ENCODE results near the gene MRC1.
"Not testable (repeated sequence)": the region's sequence is repeated elsewhere in the genome, so short reads cannot be mapped to it uniquely, and the experiment has no call there.

Gene MRC1

DNA sequence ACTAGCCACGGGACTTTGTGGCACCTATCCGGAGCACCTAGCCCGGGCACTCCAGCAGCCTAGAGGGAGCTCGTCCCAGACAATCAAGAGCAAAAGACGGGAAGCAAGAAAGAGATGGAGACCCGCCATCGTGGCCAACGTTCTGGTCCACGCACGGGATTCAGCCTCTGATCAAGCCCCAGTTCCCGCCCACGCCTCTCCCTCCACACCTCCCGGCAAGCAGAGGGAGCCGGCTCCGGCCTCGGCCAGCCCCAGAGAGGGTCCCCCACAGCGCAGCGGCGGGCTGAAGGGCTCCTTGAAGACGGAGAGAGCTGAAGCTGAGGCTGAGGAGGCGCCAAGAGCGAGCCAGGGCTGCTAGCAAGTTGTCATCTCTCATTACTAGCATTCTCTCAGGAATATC lies 141.6 kb downstream of the MRC1 start:
- H3K4me1 ChIP-seq (ENCODE audit: control insufficient read depth in 1 of 2, insufficient read depth in 2 of 2, low read length in 2 of 2): no peaks in the 10 kb centered on the region
- no peaks in the 10 kb centered on the region for H3K36me3 ChIP-seq (ENCODE audit: control insufficient read depth in 1 of 2, insufficient read depth in 2 of 2, low read length in 2 of 2)
- no peak overlapping the region for H3K4me3 ChIP-seq (ENCODE audit: low read depth in 1 of 2, low read length in 2 of 2)
- no peak overlapping the region for H3K27ac ChIP-seq (ENCODE audit: low read length)
- no peaks in the 10 kb centered on the region for H3K27me3 ChIP-seq (ENCODE audit: low read depth, low read length)
- H3K9me3 ChIP-seq (ENCODE audit: control insufficient read depth in 1 of 2, low read length in 2 of 2): no peaks in the 10 kb centered on the region

DNA sequence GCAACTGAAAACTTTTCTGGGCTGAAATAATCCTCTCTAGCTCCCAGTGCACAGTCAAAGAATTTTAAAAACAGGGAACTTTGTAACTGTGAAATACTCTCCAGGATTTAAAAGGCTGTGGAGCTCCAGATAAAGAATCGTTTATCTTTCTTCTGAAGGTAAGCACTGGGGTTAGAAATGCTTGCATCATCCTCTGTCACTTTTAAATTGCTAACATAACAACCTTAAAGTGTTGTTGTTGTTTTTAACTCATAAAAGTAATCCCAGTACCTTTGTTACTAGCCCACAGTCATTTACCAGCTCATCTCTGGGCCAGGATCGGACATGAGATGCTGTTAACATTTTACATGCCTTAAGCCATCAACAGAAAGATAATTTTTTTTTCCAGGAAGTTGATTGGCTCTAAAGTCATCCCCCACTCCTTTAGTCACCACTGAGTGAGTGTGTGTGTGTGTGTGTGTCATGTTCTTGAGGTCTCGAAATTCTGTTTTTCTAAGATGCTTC lies 142.8 kb downstream of the MRC1 start, which contains the start of gene SLC39A12:
Gene SLC39A12 (plus strand): TSS at position 51 of the 504 bp plus-strand sequence. CDS start 1,359 bp downstream, outside the sequence.
- no peaks in the 10 kb centered on the region for H3K4me1 ChIP-seq (ENCODE audit: control insufficient read depth in 1 of 2, insufficient read depth in 2 of 2, low read length in 2 of 2)
- no peak within 1 kb of the TSS for H3K27ac ChIP-seq (ENCODE audit: low read length)
- H3K36me3 ChIP-seq (ENCODE audit: control insufficient read depth in 1 of 2, insufficient read depth in 2 of 2, low read length in 2 of 2): no peaks in the 10 kb centered on the region
- H3K9me3 ChIP-seq (ENCODE audit: control insufficient read depth in 1 of 2, low read length in 2 of 2): no peaks in the 10 kb centered on the region
- H3K27me3 ChIP-seq (ENCODE audit: low read depth, low read length): no peaks in the 10 kb centered on the region
- no peak within 1 kb of the TSS for H3K4me3 ChIP-seq (ENCODE audit: low read depth in 1 of 2, low read length in 2 of 2)

DNA sequence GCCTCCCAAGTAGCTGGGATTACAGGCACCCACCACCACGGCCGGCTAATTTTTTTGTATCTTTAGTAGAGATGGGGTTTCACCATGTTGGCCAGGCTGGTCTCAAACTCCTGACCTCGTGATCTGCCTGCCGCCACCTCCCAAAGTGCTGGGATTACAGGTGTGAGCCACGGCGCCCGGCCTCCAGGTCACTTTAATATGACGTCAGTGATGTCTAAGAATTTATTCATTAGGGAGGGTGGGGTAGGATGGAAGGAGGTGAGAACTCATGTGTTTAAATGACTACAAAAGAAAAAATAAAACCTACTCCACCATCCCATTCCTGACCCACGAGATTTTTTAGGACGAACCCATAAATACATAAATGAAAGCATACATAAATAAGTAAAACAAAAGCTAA lies 145.2 kb downstream of the MRC1 start:
- not testable (repeated sequence) for H3K4me1 ChIP-seq (ENCODE audit: control insufficient read depth in 1 of 2, insufficient read depth in 2 of 2, low read length in 2 of 2); H3K36me3 ChIP-seq (ENCODE audit: control insufficient read depth in 1 of 2, insufficient read depth in 2 of 2, low read length in 2 of 2); H3K27me3 ChIP-seq (ENCODE audit: low read depth, low read length); H3K4me3 ChIP-seq (ENCODE audit: low read depth in 1 of 2, low read length in 2 of 2); H3K27ac ChIP-seq (ENCODE audit: low read length); H3K9me3 ChIP-seq (ENCODE audit: control insufficient read depth in 1 of 2, low read length in 2 of 2)

DNA sequence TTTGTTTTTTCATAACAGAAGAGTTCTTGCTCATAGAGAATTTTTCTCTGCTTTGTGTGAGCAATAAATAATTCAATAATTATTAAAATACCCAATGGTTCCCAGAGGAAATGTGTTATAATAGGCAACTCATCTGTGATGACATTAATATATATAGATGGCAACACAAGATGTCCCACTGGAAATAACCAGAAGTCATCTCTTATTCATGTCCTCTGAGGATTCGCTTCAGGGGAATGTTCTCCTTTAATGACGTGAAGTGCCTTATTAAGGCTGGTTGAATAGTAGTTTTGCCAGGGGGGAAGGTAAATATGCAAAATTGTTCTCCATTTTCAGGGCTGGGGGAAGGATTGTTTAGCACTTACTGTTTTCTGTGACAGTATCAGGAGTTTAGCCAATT lies 145.7 kb downstream of the MRC1 start:
- Histone ChIP-seq H3K27me3 (ENCODE audit: low read depth, low read length) (no peaks in the 10 kb centered on the region), H3K27ac (ENCODE audit: low read length) (no peak overlapping the region), H3K4me3 (ENCODE audit: low read depth in 1 of 2, low read length in 2 of 2) (no peak overlapping the region)

DNA sequence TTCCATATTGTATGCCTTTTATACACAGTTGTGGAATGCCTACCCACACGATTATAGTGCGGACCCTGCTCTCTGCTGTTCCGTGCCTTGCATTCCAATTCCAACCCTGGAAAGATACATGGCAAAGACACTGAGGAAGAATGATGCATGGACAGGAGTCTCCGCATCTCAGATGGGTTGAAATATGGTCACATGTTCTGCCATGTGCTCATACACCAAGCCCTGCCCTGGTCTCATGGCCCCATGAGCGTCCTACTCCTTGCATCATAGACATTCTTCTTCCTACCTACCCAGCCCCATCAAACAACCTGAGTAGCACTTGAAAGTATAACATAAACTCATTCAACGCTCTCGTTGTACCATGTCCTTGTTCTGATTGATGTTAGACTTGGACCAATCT lies 148.9 kb downstream of the MRC1 start:
- H3K27me3 ChIP-seq (ENCODE audit: low read depth, low read length): no peaks in the 10 kb centered on the region
- no peak overlapping the region for H3K27ac ChIP-seq (ENCODE audit: low read length)
- no peak overlapping the region for H3K4me3 ChIP-seq (ENCODE audit: low read depth in 1 of 2, low read length in 2 of 2)

More for the DNA sequence above, 145.7 kb downstream of the MRC1 start:
- peaks cover 0 to 4% of the 10 kb centered on the region in 2 donors for H3K9me3 ChIP-seq (ENCODE audit: control insufficient read depth in 1 of 2, low read length in 2 of 2)
- H3K4me1 ChIP-seq (ENCODE audit: control insufficient read depth in 1 of 2, insufficient read depth in 2 of 2, low read length in 2 of 2): no peaks in the 10 kb centered on the region
- no peaks in the 10 kb centered on the region for H3K36me3 ChIP-seq (ENCODE audit: control insufficient read depth in 1 of 2, insufficient read depth in 2 of 2, low read length in 2 of 2)

DNA sequence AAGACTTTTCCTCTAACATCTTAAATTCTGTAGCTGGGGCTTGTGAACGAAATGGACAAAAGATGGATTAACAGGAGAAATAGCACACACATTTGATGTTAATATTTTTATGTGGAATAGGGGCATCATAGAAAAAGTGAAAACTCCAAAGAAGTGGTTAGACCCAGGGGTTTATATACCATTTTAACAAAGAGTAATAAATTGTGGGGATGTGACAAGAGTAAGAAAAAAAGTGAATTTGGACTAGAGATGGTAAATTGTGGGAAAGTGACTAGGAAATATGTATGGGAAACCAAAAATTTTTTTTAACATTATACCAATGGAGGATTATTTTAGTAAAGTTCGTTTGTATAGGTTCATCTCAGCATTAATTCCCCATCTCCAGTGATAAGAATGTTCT lies 150.7 kb downstream of the MRC1 start:
- no peaks in the 10 kb centered on the region for H3K27me3 ChIP-seq (ENCODE audit: low read depth, low read length)
- no peaks in the 10 kb centered on the region for H3K36me3 ChIP-seq (ENCODE audit: control insufficient read depth in 1 of 2, insufficient read depth in 2 of 2, low read length in 2 of 2)
- no peak overlapping the region for H3K27ac ChIP-seq (ENCODE audit: low read length)
- no peaks in the 10 kb centered on the region for H3K4me1 ChIP-seq (ENCODE audit: control insufficient read depth in 1 of 2, insufficient read depth in 2 of 2, low read length in 2 of 2)
- H3K4me3 ChIP-seq (ENCODE audit: low read depth in 1 of 2, low read length in 2 of 2): no peak overlapping the region
- H3K9me3 ChIP-seq (ENCODE audit: control insufficient read depth in 1 of 2, low read length in 2 of 2): peaks cover 0 to 10% of the 10 kb centered on the region in 2 donors

More for the DNA sequence above, 148.9 kb downstream of the MRC1 start:
- Histone ChIP-seq H3K36me3 (ENCODE audit: control insufficient read depth in 1 of 2, insufficient read depth in 2 of 2, low read length in 2 of 2) (no peaks in the 10 kb centered on the region), H3K4me1 (ENCODE audit: control insufficient read depth in 1 of 2, insufficient read depth in 2 of 2, low read length in 2 of 2) (no peaks in the 10 kb centered on the region), H3K9me3 (ENCODE audit: control insufficient read depth in 1 of 2, low read length in 2 of 2) (peaks cover 0 to 10% of the 10 kb centered on the region in 2 donors)
